A549 (cell line): ENCODE measurements around the gene COG3.

Source experiments
- RAD21 ChIP-seq, 2 experiments: fragments of >200 bp in 1 of 2; sonication (Bioruptor Twin) in 1 of 2; formaldehyde crosslinking in 1 of 2; IDR thresholded peaks in 1 of 2; conservative IDR thresholded peaks in 1 of 2; 2 replicates in 1 of 2; 3 replicates in 1 of 2; pipeline ENCODE4 v1.6.1; 2012 to 2018; ENCODE audit warnings: inconsistent platforms in 1 of 2
- TF ChIP-seq, protein P1 (sequence below): fragments of >200 bp; sonication (Bioruptor Twin); formaldehyde crosslinking; IDR thresholded peaks from 3 replicates; pipeline ENCODE4 v1.5.1; 2016

- TF ChIP-seq, protein P1, sequence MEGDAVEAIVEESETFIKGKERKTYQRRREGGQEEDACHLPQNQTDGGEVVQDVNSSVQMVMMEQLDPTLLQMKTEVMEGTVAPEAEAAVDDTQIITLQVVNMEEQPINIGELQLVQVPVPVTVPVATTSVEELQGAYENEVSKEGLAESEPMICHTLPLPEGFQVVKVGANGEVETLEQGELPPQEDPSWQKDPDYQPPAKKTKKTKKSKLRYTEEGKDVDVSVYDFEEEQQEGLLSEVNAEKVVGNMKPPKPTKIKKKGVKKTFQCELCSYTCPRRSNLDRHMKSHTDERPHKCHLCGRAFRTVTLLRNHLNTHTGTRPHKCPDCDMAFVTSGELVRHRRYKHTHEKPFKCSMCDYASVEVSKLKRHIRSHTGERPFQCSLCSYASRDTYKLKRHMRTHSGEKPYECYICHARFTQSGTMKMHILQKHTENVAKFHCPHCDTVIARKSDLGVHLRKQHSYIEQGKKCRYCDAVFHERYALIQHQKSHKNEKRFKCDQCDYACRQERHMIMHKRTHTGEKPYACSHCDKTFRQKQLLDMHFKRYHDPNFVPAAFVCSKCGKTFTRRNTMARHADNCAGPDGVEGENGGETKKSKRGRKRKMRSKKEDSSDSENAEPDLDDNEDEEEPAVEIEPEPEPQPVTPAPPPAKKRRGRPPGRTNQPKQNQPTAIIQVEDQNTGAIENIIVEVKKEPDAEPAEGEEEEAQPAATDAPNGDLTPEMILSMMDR: no peak
- TF ChIP-seq RAD21 (conservative IDR thresholded peaks at IDR 0.05 in 1 of 2, IDR thresholded peaks at IDR 0.05 in 1 of 2): no peak
These were observed 46.8 kb upstream of the COG3 start, which contains the start of gene SLC25A30 for GRCh38 chr13:45417790-45418534.
